ENCODE data around the gene HTATSF1. TPM values are rescaled to one million over a fixed set of nuclear protein-coding genes. Genes with fewer than 3 reads are reported as not detected.

HTATSF1 gene
- total RNA-seq, 1 donor from 2014 or later: 68.5 TPM

Small RNAs within 50 kb of the gene (small RNA-seq; reads per million reads assigned to genes)
- not detected for gene MIR934

Other genes starting within 250 kb of the HTATSF1 start
- 1.2 TPM for gene MAP7D3, start 246.2 kb upstream of the HTATSF1 start, total RNA-seq
- gene ADGRG4, start 196.6 kb upstream of the HTATSF1 start, total RNA-seq: not detected
- gene BRS3, start 9.6 kb upstream of the HTATSF1 start, total RNA-seq: 1.6 TPM
- gene VGLL1, start 34.6 kb downstream of the HTATSF1 start, total RNA-seq: not detected
- gene CD40LG, start 150.6 kb downstream of the HTATSF1 start, total RNA-seq: not detected

Data from frontal cortex (tissue), 1 donor.